IMR-90 (cell line): ENCODE results near the gene TRIM27.
"Not testable (repeated sequence)": the region's sequence is repeated elsewhere in the genome, so short reads cannot be mapped to it uniquely, and the experiment has no call there.

Source experiments
- CTCF ChIP-seq: conservative IDR thresholded peaks from 2 replicates; pipeline ENCODE4 v1.5.1; 2012; ENCODE audit warnings: mild to moderate bottlenecking, low read depth, low read length, improper control_type of control experiment
- FOS ChIP-seq: fragments of 150-350 bp; IDR thresholded peaks from 2 replicates; pipeline ENCODE4 v1.6.1; 2016; ENCODE audit warnings: low read depth, low read length
- MAZ ChIP-seq: IDR thresholded peaks from 2 replicates; pipeline ENCODE4 v1.6.1; 2012; ENCODE audit warnings: low read depth, mild to moderate bottlenecking, low read length, improper control_type of control experiment, moderate library complexity, borderline replicate concordance
- POLR2A ChIP-seq: IDR thresholded peaks from 2 replicates; pipeline ENCODE4 v1.6.1; 2012; ENCODE audit warnings: mild to moderate bottlenecking, low read depth, low read length
- RFX5 ChIP-seq: IDR thresholded peaks from 2 replicates; pipeline ENCODE4 v1.8.0; 2012; ENCODE audit warnings: low read depth, mild to moderate bottlenecking, low read length, moderate library complexity

DNA sequence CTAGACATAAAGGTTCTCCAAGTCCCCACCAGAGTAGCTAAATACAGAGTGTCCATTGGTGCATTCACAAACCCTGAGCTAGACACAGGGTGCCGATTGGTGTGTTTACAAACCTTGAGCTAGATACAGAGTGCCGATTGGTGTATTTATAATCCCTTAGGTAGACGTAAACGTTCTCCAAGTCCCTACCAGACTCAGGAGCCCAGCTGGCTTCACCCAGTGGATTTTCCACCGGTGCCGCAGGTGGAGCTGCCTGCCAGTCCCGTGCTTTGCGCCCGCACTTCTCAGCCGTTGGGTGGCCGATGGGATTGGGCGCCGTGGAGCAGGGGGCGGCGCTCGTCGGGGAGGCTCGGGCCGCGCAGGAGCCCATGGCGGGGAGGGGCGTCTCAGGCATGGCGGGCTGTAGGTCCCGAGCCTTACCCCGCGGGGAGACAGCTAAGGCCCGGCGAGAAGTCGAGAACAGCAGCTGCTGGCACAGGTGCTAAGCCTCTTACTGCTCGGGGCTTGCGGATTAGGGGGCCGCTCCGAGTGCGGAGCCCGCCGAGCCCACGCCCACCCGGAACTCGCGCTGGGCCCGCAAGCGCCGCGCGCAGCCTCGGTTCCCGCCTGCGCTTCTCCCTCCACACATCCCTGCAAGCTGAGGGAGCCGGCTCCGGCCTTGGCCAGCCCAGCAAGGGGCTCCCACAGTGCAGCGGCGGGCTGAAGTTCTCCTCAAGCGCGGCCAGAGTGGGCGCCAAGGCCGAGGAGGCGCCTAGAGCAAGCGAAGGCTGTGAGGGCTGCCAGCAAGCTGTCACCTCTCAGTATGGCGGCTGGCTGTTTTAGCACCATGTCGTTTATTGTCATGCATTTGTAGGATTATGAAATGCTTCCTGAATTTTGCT is 57.3 kb downstream of the TRIM27 start:
- not testable (repeated sequence) for TF ChIP-seq CTCF, RFX5, POLR2A, MAZ, FOS
